IMR-90 (cell line): Measurements from ENCODE around the gene LTBP2. TPM values are rescaled to one million over a fixed set of nuclear protein-coding genes. Genes with fewer than 3 reads are reported as not detected.
A peak's percentile ranks its signal among the peaks of the same experiment; 100 is the strongest.

ENCODE experiments used
- ATAC-seq: fragments of 200-7000 bp; cut with Tn5 transposase; 2 replicates; pipeline ENCODE4 v1.9.1; 2020; ENCODE audit warnings: low read depth, mild to moderate bottlenecking, moderate library complexity
- BruUV-seq: library from RNA; stranded (reverse); fragments of 400-500 nt; replicated peaks from 2 replicates; lab custom pipeline; 2021; lab: Mats Ljungman, UMichigan
- CTCF ChIA-PET: fragments of 300-600 bp; formaldehyde crosslinking; extraction: SDS; loops from one replicate; lab custom pipeline; 2021; ENCODE audit warnings: antibody characterized with exemption; lab: Yijun Ruan, JAX
- POLR2A ChIA-PET: fragments of 300-600 bp; sonication (Branson Sonifier 250); formaldehyde crosslinking; loops from one replicate; lab custom pipeline; 2022; ENCODE audit warnings: antibody characterized with exemption; ENCODE audit not compliant: unreplicated experiment; lab: Charles Lee
- DNase-seq: peaks from one replicate; pipeline ENCODE4 v3.0.0; 2013
- H2AFZ ChIP-seq: replicated peaks from 2 replicates; pipeline ENCODE3; 2013; ENCODE audit warnings: low read length, mild to moderate bottlenecking; ENCODE audit not compliant: poor library complexity
- H2AK5ac ChIP-seq: 2 replicates; pipeline ENCODE4 v1.6.1; 2013; ENCODE audit warnings: low read depth, low read length, inconsistent platforms
- H2AK9ac ChIP-seq: replicated peaks from 2 replicates; pipeline ENCODE3; 2013; ENCODE audit warnings: mild to moderate bottlenecking, low read depth, low read length, moderate library complexity; ENCODE audit not compliant: poor library complexity
- H2BK120ac ChIP-seq: 2 replicates; pipeline ENCODE4 v1.6.1; 2013; ENCODE audit warnings: low read depth, low read length, inconsistent platforms
- H2BK15ac ChIP-seq: 3 replicates; pipeline ENCODE4 v1.6.1; 2013; ENCODE audit warnings: low read depth, low read length, inconsistent platforms
- H2BK20ac ChIP-seq: 2 replicates; pipeline ENCODE4 v1.6.1; 2013; ENCODE audit warnings: low read depth, mild to moderate bottlenecking, inconsistent platforms, low read length, moderate library complexity
- H2BK5ac ChIP-seq: 2 replicates; pipeline ENCODE4 v1.6.1; 2013; ENCODE audit warnings: mild to moderate bottlenecking, low read depth, low read length, inconsistent platforms; ENCODE audit not compliant: poor library complexity, severe bottlenecking
- H3K14ac ChIP-seq: replicated peaks from 2 replicates; pipeline ENCODE4 v1.6.1; 2013; ENCODE audit warnings: low read depth, low read length, inconsistent platforms
- H3K18ac ChIP-seq: 2 replicates; pipeline ENCODE4 v1.6.1; 2013; ENCODE audit warnings: low read depth, low read length, control low read depth
- H3K23ac ChIP-seq: 2 replicates; pipeline ENCODE4 v1.6.1; 2013; ENCODE audit warnings: low read depth, low read length, inconsistent platforms
- H3K27ac ChIP-seq: 2 replicates; pipeline ENCODE4 v1.5.1; 2013; ENCODE audit warnings: mild to moderate bottlenecking, control low read depth, low read length; ENCODE audit not compliant: insufficient read depth
- H3K27me3 ChIP-seq: 2 replicates; pipeline ENCODE4 v1.6.1; 2013; ENCODE audit warnings: low read length; ENCODE audit not compliant: control insufficient read depth, insufficient read depth
- H3K36me3 ChIP-seq: 2 replicates; pipeline ENCODE4 v1.6.1; 2013; ENCODE audit warnings: low read length, mixed read lengths; ENCODE audit not compliant: control insufficient read depth, insufficient read depth
- H3K4ac ChIP-seq: 2 replicates; pipeline ENCODE4 v1.6.1; 2013; ENCODE audit warnings: low read depth, low read length, inconsistent platforms
- H3K4me1 ChIP-seq: 2 replicates; pipeline ENCODE4 v1.6.1; 2013; ENCODE audit warnings: low read length, mixed read lengths; ENCODE audit not compliant: control insufficient read depth, insufficient read depth
- H3K4me2 ChIP-seq: 2 replicates; pipeline ENCODE4 v1.6.1; 2013; ENCODE audit warnings: low read depth, mild to moderate bottlenecking, control low read depth, low read length, moderate library complexity
- H3K4me3 ChIP-seq: 2 replicates; pipeline ENCODE4 v1.5.1; 2013; ENCODE audit warnings: low read depth, mild to moderate bottlenecking, control low read depth, low read length, moderate library complexity; ENCODE audit not compliant: insufficient read depth
- H3K56ac ChIP-seq: 2 replicates; pipeline ENCODE4 v1.6.1; 2013; ENCODE audit warnings: low read length, inconsistent platforms; ENCODE audit not compliant: insufficient read depth; ENCODE audit errors: extremely low read depth
- H3K79me1 ChIP-seq, 2 experiments: 2 replicates each; pipeline ENCODE4 v1.6.1; 2013; ENCODE audit warnings: low read length in 2 of 2, inconsistent platforms in 1 of 2, low read depth in 1 of 2
- H3K9ac ChIP-seq: 2 replicates; pipeline ENCODE4 v1.6.1; 2013; ENCODE audit warnings: low read depth, low read length, control low read depth
- H3K9me1 ChIP-seq: 2 replicates; pipeline ENCODE4 v1.6.1; 2013; ENCODE audit warnings: low read length, inconsistent platforms; ENCODE audit not compliant: insufficient read depth
- H3K9me3 ChIP-seq: 2 replicates; pipeline ENCODE4 v1.6.1; 2013; ENCODE audit warnings: low read length; ENCODE audit not compliant: control insufficient read depth, insufficient read depth
- H4K20me1 ChIP-seq: 2 replicates; pipeline ENCODE4 v1.6.1; 2013; ENCODE audit warnings: low read length, inconsistent platforms; ENCODE audit not compliant: insufficient read depth
- H4K5ac ChIP-seq: 2 replicates; pipeline ENCODE4 v1.6.1; 2013; ENCODE audit warnings: mild to moderate bottlenecking, low read depth, low read length, control low read depth
- H4K8ac ChIP-seq, 2 experiments: 2 replicates each; pipeline ENCODE4 v1.6.1; 2013; ENCODE audit warnings: low read depth in 2 of 2, low read length in 2 of 2, control low read depth in 1 of 2, inconsistent platforms in 1 of 2
- H4K91ac ChIP-seq: 2 replicates; pipeline ENCODE4 v1.6.1; 2013; ENCODE audit warnings: low read depth, low read length, inconsistent platforms; ENCODE audit not compliant: insufficient read depth
- BHLHE40 ChIP-seq: fragments of 150-350 bp; IDR thresholded peaks from 2 replicates; pipeline ENCODE4 v1.6.1; 2016; ENCODE audit warnings: mild to moderate bottlenecking, low read depth, low read length
- CEBPB ChIP-seq: IDR thresholded peaks from 2 replicates; pipeline ENCODE4 v1.6.1; 2012; ENCODE audit warnings: low read depth, low read length, improper control_type of control experiment
- CHD1 ChIP-seq: IDR thresholded peaks from 2 replicates; pipeline ENCODE4 v1.6.1; 2012; ENCODE audit warnings: low read depth, low read length, improper control_type of control experiment
- FOS ChIP-seq: fragments of 150-350 bp; IDR thresholded peaks from 2 replicates; pipeline ENCODE4 v1.6.1; 2016; ENCODE audit warnings: low read depth, low read length
- MAFK ChIP-seq: IDR thresholded peaks from 2 replicates; pipeline ENCODE4 v1.6.1; 2012; ENCODE audit warnings: low read depth, low read length, improper control_type of control experiment
- MAZ ChIP-seq: IDR thresholded peaks from 2 replicates; pipeline ENCODE4 v1.6.1; 2012; ENCODE audit warnings: low read depth, mild to moderate bottlenecking, low read length, improper control_type of control experiment, moderate library complexity, borderline replicate concordance
- MXI1 ChIP-seq: IDR thresholded peaks from 2 replicates; pipeline ENCODE4 v1.6.1; 2012; ENCODE audit warnings: low read depth, mild to moderate bottlenecking, low read length, moderate library complexity, borderline replicate concordance
- NFE2L2 ChIP-seq: fragments of 150-350 bp; IDR thresholded peaks from 2 replicates; pipeline ENCODE4 v1.6.1; 2016; ENCODE audit warnings: low read depth, mild to moderate bottlenecking, low read length
- POLR2A ChIP-seq: IDR thresholded peaks from 2 replicates; pipeline ENCODE4 v1.6.1; 2012; ENCODE audit warnings: mild to moderate bottlenecking, low read depth, low read length
- RCOR1 ChIP-seq: IDR thresholded peaks from 2 replicates; pipeline ENCODE4 v1.6.1; 2012; ENCODE audit warnings: mild to moderate bottlenecking, low read length, improper control_type of control experiment; ENCODE audit not compliant: insufficient replicate concordance
- RFX5 ChIP-seq: IDR thresholded peaks from 2 replicates; pipeline ENCODE4 v1.8.0; 2012; ENCODE audit warnings: low read depth, mild to moderate bottlenecking, low read length, moderate library complexity
- SMC3 ChIP-seq: fragments of 150-350 bp; IDR thresholded peaks from 2 replicates; pipeline ENCODE4 v1.6.1; 2016; ENCODE audit warnings: low read depth, mild to moderate bottlenecking, antibody characterized with exemption, low read length, moderate library complexity
- WGBS, 2 experiments: methylation state at CpG; one replicate each; pipeline versions ENCODE4 v1.1.5 to v1.1.7; 2013; ENCODE audit warnings: missing lambda C conversion rate in 2 of 2; ENCODE audit not compliant: insufficient read length in 1 of 2; ENCODE audit errors: extremely low coverage in 2 of 2; 5-methylcytosine and 5-hydroxymethylcytosine counted together
- dilution Hi-C: fragments of 300-500 bp; cut with HindIII; formaldehyde crosslinking; loops from one replicate; pipeline ENCODE4 v1.14.3; 2018; ENCODE audit warnings: low sequenced_read_pairs; ENCODE audit not compliant: unreplicated experiment
- in situ Hi-C: fragments of 300-500 bp; cut with MboI; formaldehyde crosslinking; loops from 3 replicates; pipeline ENCODE4 v1.14.3; 2019; ENCODE audit warnings: low sequenced_read_pairs, inconsistent platforms, mixed read lengths
- intact Hi-C: fragments of 100-400 bp; cut with micrococcal nuclease; formaldehyde crosslinking; loops from 2 replicates; pipeline ENCODE4 v1.10.0; 2022
- polyA plus RNA-seq, 3 experiments: library from polyadenylated mRNA; depleted of rRNA; stranded (reverse); fragments of >200 nt; gene quantifications; 2 replicates each; pipeline ENCODE4 v1.2.3, GENCODE V29; 2012; ENCODE audit warnings: low replicate concordance in 1 of 3
- total RNA-seq: library from RNA; depleted of rRNA; stranded (reverse); fragments of >200 nt; gene quantifications from 2 replicates; pipeline ENCODE4 v1.2.3, GENCODE V29; 2012
- TF ChIP-seq, protein P1 (sequence below): conservative IDR thresholded peaks from 2 replicates; pipeline ENCODE4 v1.5.1; 2012; ENCODE audit warnings: mild to moderate bottlenecking, low read depth, low read length, improper control_type of control experiment
- TF ChIP-seq, protein P2 (sequence below): fragments of 150-350 bp; IDR thresholded peaks from 2 replicates; pipeline ENCODE4 v1.6.1; 2016; ENCODE audit warnings: low read depth, mild to moderate bottlenecking, low read length, moderate library complexity, borderline replicate concordance
- TF ChIP-seq, protein P3 (sequence below): fragments of 150-350 bp; IDR thresholded peaks from 2 replicates; pipeline ENCODE4 v1.6.1; 2017; ENCODE audit warnings: mild to moderate bottlenecking, antibody characterized with exemption, low read length, low read depth

Gene LTBP2
- total and polyA plus RNA-seq, 2 of the 4 experiments (the other 2 are of a cell fraction): 23.8 to 79.3 TPM

DNA sequence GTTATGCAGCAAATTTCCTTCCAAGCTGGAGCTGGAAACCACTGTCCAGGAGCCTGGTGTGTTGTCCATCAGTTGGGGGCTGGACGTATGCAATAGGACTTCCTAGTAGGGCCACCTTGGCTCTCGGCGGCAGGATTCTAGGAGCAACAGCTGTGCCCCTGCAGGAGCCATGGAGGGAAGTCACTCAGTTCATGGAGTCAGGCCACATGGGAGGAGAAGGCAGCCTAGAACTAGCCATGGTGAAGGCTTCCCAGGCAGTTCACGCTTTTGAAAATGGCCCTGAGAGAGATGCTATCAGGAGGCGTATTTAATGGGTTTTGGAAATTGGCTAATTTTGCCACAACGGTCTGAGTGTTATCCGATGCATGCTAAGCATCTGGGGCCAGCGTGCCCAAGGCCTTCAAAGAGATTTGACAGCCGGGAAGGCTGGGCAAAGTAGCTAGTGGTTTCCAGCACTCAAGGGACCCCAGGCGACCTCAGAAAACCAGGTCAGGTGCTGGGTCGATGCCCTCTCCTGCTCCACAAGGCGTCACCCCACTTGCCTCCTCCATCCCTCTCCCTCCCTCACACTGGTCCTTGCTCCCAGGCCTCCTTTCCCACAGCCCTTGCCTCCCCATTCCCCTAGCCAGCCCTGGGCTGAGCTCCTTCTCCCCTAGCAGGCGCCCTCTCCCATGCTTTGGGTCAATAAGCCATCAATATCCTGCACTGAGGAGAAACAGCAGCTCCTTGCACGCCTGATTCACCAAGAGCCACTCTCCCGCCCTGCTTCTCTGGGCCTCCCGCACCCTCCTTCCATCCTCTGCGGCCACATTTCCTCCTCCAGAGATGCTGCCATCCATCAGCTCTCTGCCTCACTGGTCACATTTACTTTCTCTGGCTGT lies 155.1 kb downstream of the LTBP2 start:
- no peak overlapping the region for H3K18ac ChIP-seq
- peaks cover 39% of the 10 kb centered on the region for H3K27me3 ChIP-seq
- H3K36me3 ChIP-seq: no peaks in the 10 kb centered on the region
- peak overlapping the region; percentile 16 for H2AK9ac ChIP-seq
- H3K9ac ChIP-seq: no peak overlapping the region
- H2BK5ac ChIP-seq: no peak overlapping the region
- no peaks in the 10 kb centered on the region for H3K79me1 ChIP-seq
- H4K91ac ChIP-seq: no peak overlapping the region
- H2BK120ac ChIP-seq: no peak overlapping the region
- peak overlapping the region; percentile 51 for H2AFZ ChIP-seq
- in situ Hi-C loops: no loop called here
- H3K56ac ChIP-seq: no peak overlapping the region
- no peak overlapping the region for H2AK5ac ChIP-seq
- no peak overlapping the region for H4K5ac ChIP-seq
- DNase-seq (no peak), ATAC-seq (no peak)
- H3K4me1 ChIP-seq: no peaks in the 10 kb centered on the region; the same call in 1 of the 2 replicates
- no peak overlapping the region for H3K4me3 ChIP-seq
- H3K27ac ChIP-seq: no peak overlapping the region
- H3K9me3 ChIP-seq: no peaks in the 10 kb centered on the region
- ChIA-PET POLR2A (no interaction called here), CTCF (no interaction called here)
- H2BK20ac ChIP-seq: no peak overlapping the region
- H2BK15ac ChIP-seq: no peak overlapping the region
- no peaks in the 10 kb centered on the region for H4K20me1 ChIP-seq
- H3K14ac ChIP-seq: no peak overlapping the region
- H3K23ac ChIP-seq: no peak overlapping the region
- H3K9me1 ChIP-seq: no peaks in the 10 kb centered on the region
- H3K4me2 ChIP-seq: no peak overlapping the region
- BruUV-seq: no TSS peak
- H3K4ac ChIP-seq: no peak overlapping the region
- intact Hi-C loops: no loop called here
- WGBS, 2 experiments: 49% methylated on average over 13 of the region's 17 CpGs; no CpG with 5 or more reads in 1 of the 2 experiments
- H4K8ac ChIP-seq: no peak overlapping the region
- dilution Hi-C loops: no loop called here
- TF ChIP-seq, protein P1, sequence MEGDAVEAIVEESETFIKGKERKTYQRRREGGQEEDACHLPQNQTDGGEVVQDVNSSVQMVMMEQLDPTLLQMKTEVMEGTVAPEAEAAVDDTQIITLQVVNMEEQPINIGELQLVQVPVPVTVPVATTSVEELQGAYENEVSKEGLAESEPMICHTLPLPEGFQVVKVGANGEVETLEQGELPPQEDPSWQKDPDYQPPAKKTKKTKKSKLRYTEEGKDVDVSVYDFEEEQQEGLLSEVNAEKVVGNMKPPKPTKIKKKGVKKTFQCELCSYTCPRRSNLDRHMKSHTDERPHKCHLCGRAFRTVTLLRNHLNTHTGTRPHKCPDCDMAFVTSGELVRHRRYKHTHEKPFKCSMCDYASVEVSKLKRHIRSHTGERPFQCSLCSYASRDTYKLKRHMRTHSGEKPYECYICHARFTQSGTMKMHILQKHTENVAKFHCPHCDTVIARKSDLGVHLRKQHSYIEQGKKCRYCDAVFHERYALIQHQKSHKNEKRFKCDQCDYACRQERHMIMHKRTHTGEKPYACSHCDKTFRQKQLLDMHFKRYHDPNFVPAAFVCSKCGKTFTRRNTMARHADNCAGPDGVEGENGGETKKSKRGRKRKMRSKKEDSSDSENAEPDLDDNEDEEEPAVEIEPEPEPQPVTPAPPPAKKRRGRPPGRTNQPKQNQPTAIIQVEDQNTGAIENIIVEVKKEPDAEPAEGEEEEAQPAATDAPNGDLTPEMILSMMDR: no peak
- TF ChIP-seq CEBPB (no peak), FOS (no peak), RCOR1 (no peak), MXI1 (no peak), SMC3 (no peak), BHLHE40 (no peak), MAZ (no peak), POLR2A (no peak), CHD1 (no peak), NFE2L2 (no peak), RFX5 (no peak), MAFK (no peak)
- TF ChIP-seq, protein P2, sequence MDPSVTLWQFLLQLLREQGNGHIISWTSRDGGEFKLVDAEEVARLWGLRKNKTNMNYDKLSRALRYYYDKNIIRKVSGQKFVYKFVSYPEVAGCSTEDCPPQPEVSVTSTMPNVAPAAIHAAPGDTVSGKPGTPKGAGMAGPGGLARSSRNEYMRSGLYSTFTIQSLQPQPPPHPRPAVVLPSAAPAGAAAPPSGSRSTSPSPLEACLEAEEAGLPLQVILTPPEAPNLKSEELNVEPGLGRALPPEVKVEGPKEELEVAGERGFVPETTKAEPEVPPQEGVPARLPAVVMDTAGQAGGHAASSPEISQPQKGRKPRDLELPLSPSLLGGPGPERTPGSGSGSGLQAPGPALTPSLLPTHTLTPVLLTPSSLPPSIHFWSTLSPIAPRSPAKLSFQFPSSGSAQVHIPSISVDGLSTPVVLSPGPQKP: no peak
- TF ChIP-seq, protein P3, sequence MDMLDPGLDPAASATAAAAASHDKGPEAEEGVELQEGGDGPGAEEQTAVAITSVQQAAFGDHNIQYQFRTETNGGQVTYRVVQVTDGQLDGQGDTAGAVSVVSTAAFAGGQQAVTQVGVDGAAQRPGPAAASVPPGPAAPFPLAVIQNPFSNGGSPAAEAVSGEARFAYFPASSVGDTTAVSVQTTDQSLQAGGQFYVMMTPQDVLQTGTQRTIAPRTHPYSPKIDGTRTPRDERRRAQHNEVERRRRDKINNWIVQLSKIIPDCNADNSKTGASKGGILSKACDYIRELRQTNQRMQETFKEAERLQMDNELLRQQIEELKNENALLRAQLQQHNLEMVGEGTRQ: no peak
